ENCODE measurements around the gene EEF2KMT.
"Not testable (repeated sequence)": the region's sequence is repeated elsewhere in the genome, so short reads cannot be mapped to it uniquely, and the experiment has no call there.

The EEF2KMT gene, protein sequence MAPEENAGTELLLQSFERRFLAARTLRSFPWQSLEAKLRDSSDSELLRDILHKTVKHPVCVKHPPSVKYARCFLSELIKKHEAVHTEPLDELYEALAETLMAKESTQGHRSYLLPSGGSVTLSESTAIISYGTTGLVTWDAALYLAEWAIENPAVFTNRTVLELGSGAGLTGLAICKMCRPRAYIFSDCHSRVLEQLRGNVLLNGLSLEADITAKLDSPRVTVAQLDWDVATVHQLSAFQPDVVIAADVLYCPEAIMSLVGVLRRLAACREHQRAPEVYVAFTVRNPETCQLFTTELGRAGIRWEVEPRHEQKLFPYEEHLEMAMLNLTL

DNA sequence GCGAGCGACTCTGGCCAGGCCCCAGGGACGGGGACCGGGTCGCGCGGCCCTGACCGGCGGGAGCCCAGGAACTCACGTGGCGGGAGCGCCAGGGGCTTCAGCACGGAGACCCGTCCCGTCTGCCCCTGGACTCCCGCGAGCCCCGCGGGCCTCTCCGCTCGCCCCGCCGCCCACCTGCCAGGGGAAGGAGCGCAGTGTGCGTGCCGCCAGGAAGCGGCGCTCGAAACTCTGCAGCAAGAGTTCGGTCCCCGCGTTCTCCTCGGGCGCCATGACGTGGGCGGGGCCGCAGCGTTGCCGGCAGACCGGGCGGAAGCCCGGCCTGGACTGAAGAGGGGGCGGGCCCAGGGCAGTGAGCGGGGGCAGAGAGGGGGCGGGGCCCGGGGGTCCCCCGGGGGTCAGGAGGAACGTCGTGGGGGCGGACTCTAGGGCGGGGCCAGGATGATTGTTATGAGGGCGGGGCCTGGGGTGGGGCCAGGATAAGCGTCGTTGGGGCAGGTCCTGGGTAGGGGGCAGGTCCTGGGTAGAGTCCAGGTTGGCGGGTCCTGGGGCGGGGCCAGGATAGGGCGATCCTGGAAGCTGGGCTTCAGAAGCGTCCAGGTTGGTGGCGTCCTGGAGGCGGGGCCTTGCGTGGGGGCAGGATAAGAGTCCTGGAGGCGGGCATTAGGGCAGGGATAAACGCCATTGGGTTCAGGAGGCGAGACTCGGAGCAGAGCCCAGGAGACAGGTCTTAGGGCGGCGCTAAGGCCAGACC lies at the start of gene EEF2KMT:
TSS of gene EEF2KMT (minus strand) at position 326 of the 751 bp plus-strand sequence. CDS start at position 270, 56 bp downstream.
- peak; percentile 100 for DNase-seq (ENCODE audit: low spot score)

DNA sequence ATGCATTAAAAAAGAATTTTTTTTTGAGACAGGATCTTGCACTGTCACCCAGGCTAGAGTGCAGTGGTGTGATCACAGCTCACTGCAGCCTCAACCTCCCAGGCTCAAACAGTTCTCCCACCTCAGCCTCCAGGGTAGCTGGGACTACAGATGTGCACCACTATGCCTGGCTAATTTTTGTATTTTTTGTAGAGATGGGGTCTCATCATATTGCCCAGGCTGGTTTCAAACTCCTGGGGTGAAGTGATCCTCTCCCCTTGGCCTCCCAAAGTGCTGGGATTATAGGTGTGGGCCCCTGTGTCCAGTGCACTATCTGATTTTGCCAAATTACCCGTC lies 47.0 kb upstream of the EEF2KMT start:
- DNase-seq (ENCODE audit: low spot score): not testable (repeated sequence)

DNA sequence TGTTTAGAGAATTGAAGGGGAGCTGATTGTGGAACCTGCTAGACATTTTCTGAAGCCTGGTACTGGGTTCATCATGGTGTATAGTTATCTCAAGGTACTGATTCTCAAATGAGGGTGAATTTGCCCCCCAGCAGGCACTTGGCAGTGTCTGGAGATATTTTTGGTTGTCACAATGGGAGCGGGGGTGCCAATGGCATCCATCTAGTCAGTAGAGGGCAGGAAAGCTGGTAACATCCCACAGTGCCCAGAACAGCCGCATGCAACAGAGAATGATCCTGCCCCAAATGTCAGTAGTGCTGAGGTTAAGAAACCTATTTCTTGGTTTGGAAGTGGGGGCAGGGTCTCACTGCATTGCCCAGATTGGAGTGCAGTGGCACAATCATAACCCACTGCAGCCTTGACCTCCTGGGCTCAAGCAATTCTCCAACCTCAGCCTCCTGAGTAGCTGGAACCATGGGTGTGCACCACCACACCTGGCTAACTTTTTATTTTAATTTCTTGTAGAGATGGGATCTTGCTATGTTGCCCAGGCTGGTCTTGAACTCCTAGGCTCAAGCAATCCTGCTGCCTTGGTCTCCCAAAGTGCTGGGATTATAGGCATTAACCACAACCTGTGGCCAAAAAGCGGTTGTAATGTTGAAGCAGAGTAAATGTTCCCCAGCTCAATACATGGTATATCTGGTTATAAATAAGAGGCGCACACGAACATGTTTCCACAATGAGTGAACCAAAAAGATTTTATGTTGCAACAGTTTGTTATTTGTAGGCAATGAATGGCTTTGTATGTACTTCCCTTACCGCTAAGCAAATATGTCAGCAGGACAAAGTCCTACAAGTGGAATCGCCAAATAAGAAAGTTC lies 46.4 kb upstream of the EEF2KMT start:
- no peak for DNase-seq (ENCODE audit: low spot score)

DNA sequence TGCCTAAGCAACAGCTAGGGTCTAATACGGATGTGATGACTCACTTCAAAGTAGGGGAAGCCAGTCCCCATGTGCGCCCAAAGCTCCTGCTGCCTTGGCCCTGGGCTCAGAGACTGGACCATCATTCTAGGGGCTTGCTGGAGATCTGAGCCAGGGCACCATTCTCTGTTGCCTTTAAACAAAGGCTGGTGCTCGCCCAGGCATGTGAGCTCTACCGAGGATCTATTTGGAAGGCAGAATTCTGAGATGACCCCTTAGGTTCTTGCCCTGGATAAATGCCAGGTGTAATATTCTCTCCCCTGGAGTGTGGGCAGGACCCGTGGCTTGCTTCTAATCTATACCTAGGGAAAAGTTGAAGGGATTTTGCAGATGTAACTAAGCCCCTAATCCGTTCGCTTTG lies 42.6 kb upstream of the EEF2KMT start:
- DNase-seq (ENCODE audit: low spot score): not testable (repeated sequence)

- not testable (repeated sequence) for DNase-seq (ENCODE audit: low spot score)
Measured at GRCh38 chr16:5134739-5135452, 37.3 kb upstream of the EEF2KMT start.

DNA sequence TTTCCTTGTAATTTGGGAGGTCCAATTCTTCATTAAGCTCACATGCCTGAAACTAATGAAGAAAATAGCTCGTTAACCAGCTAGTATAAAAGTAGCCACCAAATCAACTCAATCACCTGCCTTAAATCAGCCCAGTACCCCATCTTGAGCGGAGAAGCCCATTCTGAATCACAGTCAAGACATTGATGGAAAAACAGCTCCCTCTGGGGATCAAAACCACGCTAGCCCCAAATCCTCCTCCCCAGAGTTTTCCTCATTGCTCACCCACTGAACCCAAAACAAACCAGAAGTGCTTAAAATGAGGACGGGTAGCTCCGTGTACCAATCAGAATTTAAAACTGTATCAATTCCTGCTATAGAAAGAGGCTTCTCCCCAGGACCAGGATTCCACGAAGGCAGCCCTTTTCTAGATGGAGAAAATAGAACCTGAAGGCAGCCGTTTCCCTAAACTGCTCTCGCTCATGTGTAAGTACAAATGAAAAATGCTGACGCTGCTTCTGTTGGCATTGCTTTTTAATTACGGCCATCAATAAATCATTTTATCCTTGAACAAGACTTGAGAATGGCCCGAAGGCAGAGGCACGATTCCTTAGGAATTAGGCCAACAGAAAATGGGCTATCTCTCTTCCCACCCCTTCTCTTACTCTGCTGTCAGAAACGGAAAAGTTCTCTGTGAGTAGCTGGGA lies 35.5 kb upstream of the EEF2KMT start:
- not testable (repeated sequence) for DNase-seq (ENCODE audit: low spot score)

- DNase-seq (ENCODE audit: low spot score): not testable (repeated sequence)
Measured at GRCh38 chr16:5131467-5132004, 33.9 kb upstream of the EEF2KMT start.

GRCh38 chr16:5117300-5118087 lies 19.9 kb upstream of the EEF2KMT start:
- not testable (repeated sequence) for DNase-seq (ENCODE audit: low spot score)

DNA sequence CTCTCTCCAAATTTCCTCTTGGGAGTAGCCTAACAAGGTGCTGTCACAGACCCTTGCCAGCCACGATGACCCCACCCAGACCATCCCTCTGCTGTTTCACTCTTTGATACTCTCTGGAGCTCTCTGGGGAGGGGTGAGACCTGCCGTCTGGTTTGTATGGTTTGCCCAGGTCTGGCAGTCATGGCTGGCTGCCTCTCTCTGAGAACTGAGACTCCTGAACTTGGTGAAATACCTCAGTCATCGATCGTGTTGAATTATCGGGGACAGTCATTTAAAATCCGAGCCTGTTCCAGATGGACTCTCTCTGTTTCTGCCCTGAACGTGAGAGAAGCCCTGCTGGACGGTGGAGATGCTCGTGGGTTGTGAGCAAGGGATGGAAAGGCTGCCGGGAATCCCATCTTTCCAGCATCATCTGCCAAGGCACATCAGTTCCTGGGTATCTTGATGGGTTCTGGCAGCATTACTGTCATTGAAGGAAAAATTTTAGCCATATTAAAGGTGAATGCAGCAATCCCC lies 19.2 kb upstream of the EEF2KMT start:
- not testable (repeated sequence) for DNase-seq (ENCODE audit: low spot score)

DNA sequence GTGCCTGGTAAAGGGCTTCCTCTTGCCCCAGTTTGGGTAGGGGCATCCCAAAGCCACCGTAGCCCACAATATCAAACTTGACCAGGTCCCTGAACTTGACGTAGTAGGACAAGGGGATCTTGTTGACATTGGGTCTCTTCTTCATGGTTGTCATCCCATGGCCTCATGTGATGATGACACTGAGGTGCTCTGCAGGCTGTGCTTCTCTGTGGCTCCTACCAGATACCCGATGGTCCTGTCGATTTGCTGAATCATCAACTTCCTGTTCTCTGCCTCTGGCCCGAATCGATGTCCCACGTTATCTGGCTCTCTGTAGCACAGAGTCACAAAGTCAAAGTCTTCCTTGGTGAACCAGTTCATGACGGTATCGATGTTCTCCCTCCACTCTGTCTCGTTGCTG lies 13.3 kb upstream of the EEF2KMT start:
- DNase-seq (ENCODE audit: low spot score): not testable (repeated sequence)

- DNase-seq (ENCODE audit: low spot score): no peak
Measured at GRCh38 chr16:5108505-5109158, 11.0 kb upstream of the EEF2KMT start.

DNA sequence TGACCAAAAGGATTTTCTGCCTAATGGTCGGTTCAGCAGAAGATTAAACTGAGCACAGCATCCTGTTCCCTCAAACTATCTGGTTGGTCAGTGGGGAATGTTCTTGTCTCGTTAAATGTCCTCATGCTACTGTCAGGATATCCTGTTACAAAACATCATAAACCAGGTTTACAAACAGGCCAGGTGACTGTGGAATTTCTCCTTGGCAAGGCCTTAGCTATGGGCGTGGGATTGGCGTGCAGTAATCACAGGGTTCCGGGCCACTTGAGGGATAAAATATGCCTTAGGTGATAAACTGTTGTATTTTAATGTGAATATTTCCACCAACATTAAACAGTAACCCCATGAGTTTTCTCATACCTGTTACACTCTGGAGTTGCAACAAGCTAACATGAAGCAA lies 7.4 kb upstream of the EEF2KMT start:
- DNase-seq (ENCODE audit: low spot score): not testable (repeated sequence)

- DNase-seq (ENCODE audit: low spot score): not testable (repeated sequence)
Measured at GRCh38 chr16:5103296-5104032, 5.9 kb upstream of the EEF2KMT start.

DNA sequence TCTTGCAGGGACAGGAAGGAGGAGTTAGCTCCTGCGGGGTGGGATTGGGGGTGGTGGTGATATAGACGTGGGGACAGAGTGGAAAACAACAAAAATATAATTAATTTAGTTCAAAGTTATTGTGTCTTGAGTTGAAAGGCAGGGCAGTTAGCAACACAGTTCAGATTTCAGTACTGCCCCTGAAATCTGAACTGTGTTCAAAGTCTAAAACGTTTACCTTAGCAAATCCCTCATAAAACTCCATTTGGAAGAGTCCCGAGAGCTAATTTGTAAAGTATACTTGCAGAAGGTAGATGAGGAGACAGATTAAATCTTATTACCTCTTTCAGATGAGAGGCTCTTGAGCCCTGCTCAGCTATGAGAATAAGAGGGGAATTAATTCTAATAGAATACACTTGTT lies 1.6 kb upstream of the EEF2KMT start:
- DNase-seq (ENCODE audit: low spot score): not testable (repeated sequence)

- peak; percentile 67 for DNase-seq (ENCODE audit: low spot score)
Measured at GRCh38 chr16:5098221-5099159, 895 bp upstream of the EEF2KMT start.

DNA sequence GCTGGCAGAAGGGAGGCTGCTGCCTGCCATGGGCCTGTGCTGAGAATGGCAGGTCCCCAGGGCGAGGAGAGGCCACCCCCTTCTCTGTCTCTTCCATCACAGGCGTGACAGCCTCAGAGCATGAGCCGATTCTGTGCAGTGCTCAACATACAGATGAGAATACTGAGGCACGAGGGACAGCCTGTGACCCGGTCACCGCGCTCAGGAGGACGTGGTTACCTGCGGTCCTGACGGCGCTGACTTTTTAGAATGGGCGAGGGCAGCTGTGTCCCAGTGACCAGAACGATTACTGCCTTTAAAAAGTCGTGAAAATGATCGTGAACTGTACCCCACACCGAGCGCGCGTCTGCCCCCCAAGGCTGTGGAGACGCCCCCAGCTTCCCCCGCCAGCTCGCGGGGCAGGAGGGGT lies 530 bp downstream of the EEF2KMT start:
- not testable (repeated sequence) for DNase-seq (ENCODE audit: low spot score)

DNA sequence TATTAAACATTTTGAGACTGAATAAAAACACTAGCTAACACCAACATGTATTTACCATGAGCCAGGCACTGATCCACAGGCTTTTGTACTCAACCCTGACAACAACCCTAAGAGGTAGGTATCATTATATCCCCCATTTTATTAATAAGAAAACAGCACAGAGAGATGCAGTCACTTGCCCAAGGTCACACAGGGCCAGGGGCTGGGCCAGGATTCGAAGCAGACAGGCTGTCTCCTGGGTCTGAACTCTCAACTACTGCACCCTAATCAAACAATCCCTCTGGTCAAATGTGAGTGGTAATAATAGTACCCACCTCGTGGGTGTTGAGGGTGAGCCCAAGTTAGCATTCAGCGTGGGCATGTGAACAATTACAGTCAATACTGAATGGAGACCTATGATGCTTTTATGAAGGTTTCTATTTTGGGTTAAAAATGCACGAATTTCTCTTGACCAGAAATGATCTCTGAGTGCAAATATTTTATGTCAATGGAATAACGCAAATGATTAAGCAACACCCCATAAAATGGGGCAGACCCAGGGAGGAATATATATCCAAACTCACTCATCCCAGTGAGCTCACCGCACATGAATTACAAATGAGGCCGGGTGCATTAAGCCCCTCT lies 1.0 kb downstream of the EEF2KMT start:
- DNase-seq (ENCODE audit: low spot score): not testable (repeated sequence)
